Stimulated activated CD4-positive, alpha-beta T cell treated with anti-CD3 and anti-CD28 coated beads, TNF-alpha, amount 100 ng/mL, for 48 hours (primary cell): Measurements from ENCODE around the gene ALG3.

Experiments used
- DNase-seq, 3 donors: peaks; one replicate each; pipeline ENCODE4 v3.0.0-alpha.2; 2020; ENCODE audit warnings: low read depth in 3 of 3

Gene ALG3

DNA sequence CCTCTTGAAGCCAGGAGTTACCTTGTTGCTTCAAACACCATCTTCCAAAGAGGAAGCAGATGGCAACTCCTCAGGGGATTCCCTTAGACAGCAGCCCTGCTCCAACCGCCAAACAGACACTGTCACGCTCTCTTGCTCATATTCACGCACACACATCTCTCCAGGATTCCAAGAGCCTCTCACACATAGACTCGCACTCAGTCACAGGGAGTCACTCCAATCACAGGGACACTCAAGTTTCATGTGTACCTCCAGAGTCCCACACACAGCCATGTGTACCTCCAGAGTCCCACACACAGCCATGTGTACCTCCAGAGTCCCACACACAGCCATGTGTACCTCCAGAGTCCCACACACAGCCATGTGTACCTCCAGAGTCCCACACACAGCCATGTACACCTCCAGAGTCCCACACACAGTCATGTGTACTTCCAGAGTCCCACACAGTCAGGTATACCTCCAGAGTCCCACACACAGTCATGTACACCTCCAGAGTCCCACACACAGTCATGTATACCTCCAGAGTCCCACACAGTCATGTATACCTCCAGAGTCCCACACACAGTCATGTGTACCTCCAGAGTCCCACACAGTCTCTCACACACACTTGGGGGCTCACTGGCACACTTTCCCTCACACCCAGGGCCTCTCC, 13.3 kb downstream of the ALG3 start:
- DNase-seq: no peak

GRCh38 chr3:184234671-184235380, 13.9 kb downstream of the ALG3 start:
- DNase-seq: no peak

DNA sequence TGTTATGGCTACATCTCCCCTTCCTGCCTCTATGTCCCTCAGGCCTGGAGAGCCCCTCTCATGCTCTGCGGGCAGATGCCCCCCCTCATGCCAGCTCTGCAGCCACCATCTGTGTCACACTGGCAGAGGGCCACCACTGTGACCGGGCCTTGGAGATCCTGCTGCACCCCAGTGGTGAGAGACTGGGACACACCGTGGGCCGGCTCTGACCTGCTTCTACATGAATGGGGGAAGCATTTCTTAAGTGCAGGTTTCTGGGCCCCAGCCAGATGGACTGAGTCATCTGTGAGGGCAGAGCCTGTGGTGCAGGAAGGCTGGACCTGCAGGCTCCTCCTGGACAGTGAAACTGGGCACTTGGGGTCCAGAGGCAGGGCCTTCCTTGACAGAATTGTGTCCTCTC, 14.5 kb downstream of the ALG3 start:
- no peak for DNase-seq

- DNase-seq: no peak
Observed at GRCh38 chr3:184233127-184233843, 15.5 kb downstream of the ALG3 start.

- DNase-seq: no peak
Observed at GRCh38 chr3:184231671-184232070, 17.1 kb downstream of the ALG3 start.

DNA sequence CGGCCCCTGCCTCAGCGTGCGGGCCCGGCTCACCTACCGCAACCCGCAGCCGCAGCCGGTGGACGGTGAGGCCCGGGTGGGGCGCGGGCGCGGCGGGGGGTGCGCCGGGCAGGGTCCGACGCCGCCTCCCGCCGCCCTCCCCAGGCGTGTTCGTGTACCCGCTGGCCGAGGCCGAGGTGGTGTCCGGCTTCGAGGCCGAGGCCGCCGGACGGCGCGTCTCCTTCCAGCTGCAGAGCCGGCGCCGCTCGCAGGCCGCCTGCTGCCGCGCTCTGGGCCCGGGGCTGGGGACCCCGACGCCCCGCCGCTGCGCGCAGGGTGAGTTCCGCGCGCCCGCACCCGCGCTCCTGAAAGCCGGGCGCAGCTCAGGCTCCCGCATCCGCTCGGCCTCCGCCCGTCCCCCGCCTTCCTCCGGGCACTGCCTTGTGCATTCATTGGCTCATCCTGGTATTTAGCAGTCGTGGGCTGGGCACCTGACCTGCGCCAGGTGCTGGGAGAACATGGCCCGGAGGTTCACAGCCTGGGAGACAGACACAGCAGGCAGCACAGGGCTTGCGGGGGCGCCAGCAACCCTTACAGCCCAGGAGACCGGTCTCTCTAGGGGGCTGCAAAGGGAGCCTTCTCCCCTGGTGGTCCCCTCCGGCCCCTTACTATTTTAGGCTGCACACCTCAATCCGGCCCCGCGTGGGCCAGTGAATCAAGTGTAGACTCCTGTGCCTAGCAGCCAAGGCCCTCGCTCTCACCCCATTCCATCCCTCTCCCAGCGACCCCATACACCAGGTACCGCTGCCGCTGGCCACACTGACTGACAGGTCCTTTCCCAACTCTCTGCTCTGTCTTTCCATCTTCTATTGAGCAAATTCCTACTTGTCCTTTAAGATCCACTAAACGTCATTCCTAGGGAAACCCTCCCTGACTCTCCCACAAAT, 17.9 kb downstream of the ALG3 start:
- no peak for DNase-seq

DNA sequence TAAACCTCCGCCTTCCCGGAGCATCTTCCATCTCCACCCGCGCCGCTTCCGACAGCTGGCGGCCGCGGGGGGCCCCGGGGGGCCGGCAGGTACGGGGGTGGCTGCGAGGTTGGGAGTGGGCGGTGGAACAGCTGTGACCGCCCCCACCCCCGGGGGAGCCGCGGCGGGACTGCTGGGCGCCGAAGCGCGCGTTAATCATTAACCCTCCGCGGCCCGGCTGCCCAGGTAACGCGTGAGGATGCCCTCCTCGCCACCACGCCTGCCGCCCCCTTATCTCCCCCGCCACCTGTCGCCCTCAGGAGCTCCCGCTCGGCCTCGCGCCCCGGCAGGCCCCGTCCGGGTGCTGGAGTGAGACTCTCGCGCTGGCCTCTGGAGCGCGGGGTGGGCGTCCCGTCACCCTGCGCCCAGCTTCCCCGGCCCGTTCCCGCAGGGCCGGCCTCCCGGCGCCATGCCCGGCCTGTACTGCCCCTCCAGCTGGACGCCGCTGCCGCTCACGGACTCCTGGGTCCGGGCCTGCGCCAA, 18.6 kb downstream of the ALG3 start:
- DNase-seq: no peak

GRCh38 chr3:184229394-184230080, 19.2 kb downstream of the ALG3 start, which contains the start of gene VWA5B2:
TSS of gene VWA5B2 (plus strand) at chr3:184229585. CDS start at chr3:184230529, 944 bp downstream.
- DNase-seq: peak in 2 of 3 donors; percentile 22 to 70

DNA sequence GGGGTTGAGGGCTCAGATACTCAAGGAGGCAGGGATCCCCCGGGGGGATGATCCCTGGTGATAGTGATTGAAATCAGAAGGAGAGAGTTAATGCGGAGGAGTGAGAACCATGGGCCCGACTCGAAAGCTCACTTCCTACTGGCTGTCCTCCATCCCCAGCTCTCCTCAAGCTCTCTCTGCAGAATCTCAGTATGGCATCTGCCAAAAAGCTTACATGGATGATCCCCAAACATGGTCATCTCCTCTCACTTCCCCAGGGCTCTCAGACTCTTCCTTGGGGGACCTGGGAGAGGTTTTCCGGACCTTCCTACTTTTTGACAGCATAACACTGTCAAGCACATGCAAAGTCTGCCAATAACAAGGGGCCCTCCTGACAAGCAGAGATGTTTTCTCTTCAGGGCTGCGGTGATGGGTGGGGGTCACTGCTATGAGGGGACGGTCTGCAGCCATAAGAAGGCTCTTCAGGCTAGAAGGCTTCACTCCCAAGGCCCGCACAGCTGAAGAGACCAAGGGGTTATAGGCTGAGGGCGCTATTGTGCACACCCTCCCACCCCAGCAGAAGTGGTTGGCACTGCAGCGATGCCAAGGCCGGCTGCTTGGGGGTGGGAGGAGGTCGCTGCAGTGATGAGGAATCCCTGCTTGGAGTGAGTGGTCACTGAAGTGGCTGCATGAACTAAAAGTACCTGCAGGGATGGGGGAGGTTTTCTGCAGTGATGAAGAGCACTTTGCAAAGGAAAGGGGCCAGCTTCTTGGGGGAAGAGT, 20.2 kb downstream of the ALG3 start:
- no peak for DNase-seq

DNA sequence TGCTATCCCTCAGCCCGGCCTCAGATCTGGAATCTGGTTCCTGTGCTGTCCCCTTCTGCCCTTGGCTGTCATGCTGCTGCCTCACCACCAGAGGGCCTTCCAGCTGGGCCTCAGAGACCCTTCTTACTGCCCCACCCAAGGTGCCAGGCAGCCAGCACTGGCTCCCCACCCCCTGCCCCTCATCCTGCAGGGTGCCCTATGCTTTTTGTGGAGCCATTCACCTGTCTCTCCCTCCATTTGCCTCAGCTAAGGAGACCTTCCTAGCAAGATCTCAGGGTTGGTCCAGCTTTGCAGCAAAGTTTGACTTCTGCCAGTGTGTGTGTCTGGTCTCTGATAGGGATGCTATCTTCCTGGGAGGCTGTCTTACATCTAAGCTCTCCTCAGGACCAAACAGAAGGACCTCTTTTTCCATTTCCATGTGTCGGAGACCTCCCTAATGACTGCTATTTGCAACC, 21.3 kb downstream of the ALG3 start:
- peak in 2 of 3 donors; percentile 24 to 37 for DNase-seq

DNA sequence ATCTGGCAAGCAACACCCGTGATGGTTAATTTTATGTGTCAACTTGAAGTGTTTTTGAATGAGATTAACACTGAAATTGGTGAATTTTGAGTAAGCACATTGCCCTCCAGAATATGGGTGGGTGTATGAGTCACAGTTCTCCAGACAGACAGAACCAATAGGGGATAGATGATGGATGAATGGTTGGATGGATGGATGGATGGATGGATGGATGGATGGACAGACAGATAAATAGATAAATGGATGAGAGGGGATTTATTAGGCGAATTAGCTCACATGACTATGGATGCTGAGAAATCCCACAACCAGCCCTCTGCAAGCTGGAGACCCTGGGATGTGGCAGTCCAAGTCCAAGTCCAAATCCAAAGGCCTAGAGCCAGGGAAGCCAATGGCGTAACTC, 24.8 kb downstream of the ALG3 start:
- no peak for DNase-seq

GRCh38 chr3:184222521-184222920, 26.2 kb downstream of the ALG3 start:
- no peak for DNase-seq

DNA sequence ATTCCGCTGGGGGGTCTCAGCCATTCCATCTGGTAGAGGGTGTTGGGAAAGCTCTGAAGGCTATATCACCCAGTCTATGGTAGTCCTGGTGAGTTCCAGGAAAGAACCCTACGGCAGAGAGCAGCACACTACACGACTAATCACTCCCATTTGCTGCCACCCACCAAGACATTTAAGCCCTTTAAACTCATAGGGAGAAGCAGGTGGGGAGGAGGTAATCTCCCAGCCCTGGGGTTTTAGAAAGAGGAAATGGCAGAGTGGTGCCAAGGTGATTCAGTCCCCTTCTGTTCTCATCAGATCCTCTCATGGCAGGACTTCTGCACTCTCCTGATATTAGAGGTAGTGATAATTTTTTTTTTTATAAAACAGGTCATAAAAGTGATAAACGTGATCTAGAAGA, 29.9 kb downstream of the ALG3 start:
- no peak for DNase-seq

- no peak for DNase-seq
Observed at GRCh38 chr3:184211718-184212117, 37.0 kb downstream of the ALG3 start.

- no peak for DNase-seq
Observed at GRCh38 chr3:184211297-184211696, 37.5 kb downstream of the ALG3 start.

DNA sequence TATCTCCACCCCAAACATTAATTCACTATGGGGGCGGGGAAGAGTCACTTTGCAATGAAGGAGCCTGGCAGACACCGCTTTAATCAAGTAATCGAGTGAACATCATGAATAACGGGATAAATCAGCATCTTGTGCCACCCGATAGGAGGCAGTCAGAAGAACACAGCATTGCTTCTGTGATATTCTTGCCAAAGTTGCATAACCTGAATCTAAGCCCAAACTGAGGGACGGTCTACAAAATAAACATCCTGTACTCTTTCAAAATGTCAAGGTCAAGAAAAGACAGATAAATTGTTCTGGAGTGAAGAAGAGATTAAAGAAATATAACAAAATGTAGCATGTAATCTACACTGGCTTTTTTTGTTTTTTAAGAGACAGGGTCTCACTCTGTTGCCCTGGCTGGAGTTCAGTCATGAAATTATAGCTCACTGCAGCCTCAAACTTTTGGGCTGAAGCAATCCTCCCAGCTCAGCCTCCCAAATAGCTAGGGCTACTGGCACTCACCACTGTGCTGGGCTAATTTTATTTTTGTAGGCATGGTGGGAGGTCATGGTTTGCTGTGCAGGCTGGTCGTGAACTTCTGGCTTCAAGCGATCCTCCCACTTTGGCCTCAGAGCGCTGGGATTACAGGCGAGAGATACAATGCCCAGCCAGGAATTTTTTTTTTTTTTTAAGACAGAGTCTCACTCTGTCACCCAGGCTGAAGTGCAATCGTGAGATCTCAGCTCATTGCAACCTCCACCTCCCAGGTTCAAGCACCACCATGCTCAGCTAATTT, 39.4 kb downstream of the ALG3 start:
- no peak for DNase-seq

DNA sequence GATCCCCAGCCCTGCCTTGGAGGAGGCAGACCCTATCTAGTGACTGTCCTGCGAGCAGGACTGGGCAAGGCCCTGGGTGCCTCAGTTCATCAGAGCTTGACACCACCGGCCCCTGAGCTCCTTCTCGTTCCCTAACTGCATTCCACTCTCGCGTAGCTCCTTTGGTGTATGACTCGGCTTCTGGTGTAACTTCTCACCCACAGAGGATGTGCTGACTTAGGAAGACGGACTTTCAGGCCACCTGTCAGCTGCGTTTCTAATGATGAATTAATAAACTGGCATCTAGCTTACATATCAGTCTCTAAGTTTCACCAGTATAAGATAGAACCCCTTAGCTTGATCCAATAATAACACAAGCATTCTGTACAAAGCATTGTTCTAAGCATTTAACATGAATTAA, 45.2 kb downstream of the ALG3 start:
- no peak for DNase-seq

GRCh38 chr3:184200825-184201224, 47.9 kb downstream of the ALG3 start:
- DNase-seq: no peak

- DNase-seq: no peak
Observed at GRCh38 chr3:184198509-184198908, 50.3 kb downstream of the ALG3 start.
